Hepatocyte (in vitro differentiated cells): ENCODE results near the gene RNF41. TPM values are rescaled to one million over a fixed set of nuclear protein-coding genes. Genes with fewer than 3 reads are reported as not detected.

Source experiments
- DNase-seq: peaks from one replicate; pipeline ENCODE4 v3.0.0-alpha.2; 2016; ENCODE audit warnings: low spot score
- H2AFZ ChIP-seq: fragments of 200-600 bp; sonication (generic); 2 replicates; pipeline ENCODE4 v1.6.0; 2016; ENCODE audit warnings: antibody characterized with exemption, mild to moderate bottlenecking
- H3K27ac ChIP-seq: fragments of 200-600 bp; sonication (generic); 2 replicates; pipeline ENCODE4 v1.5.1; 2016; ENCODE audit warnings: mild to moderate bottlenecking
- H3K27me3 ChIP-seq: fragments of 200-600 bp; sonication (generic); 2 replicates; pipeline ENCODE4 v1.6.1; 2016
- H3K36me3 ChIP-seq: fragments of 200-600 bp; sonication (generic); replicated peaks from 2 replicates; pipeline ENCODE4 v1.5.1; 2016; ENCODE audit warnings: low read depth; ENCODE audit not compliant: insufficient read depth
- H3K4me1 ChIP-seq: fragments of 200-600 bp; sonication (generic); 2 replicates; pipeline ENCODE4 v1.5.1; 2016; ENCODE audit warnings: mild to moderate bottlenecking, moderate library complexity; ENCODE audit not compliant: insufficient read depth
- H3K4me2 ChIP-seq: fragments of 200-600 bp; sonication (generic); 2 replicates; pipeline ENCODE4 v1.6.0; 2016
- H3K4me3 ChIP-seq: fragments of 200-600 bp; sonication (generic); 2 replicates; pipeline ENCODE4 v1.5.1; 2016; ENCODE audit warnings: mild to moderate bottlenecking
- H3K79me2 ChIP-seq: fragments of 200-600 bp; sonication (generic); 2 replicates; pipeline ENCODE4 v1.6.0; 2017; ENCODE audit warnings: mild to moderate bottlenecking
- H3K9me2 ChIP-seq: fragments of 200-600 bp; sonication (generic); replicated peaks from 2 replicates; pipeline ENCODE4 v1.6.0; 2017; ENCODE audit warnings: mild to moderate bottlenecking; ENCODE audit not compliant: insufficient read depth
- H3K9me3 ChIP-seq: fragments of 200-600 bp; sonication (generic); 2 replicates; pipeline ENCODE4 v1.5.1; 2016; ENCODE audit warnings: low read depth, mild to moderate bottlenecking
- H4K20me1 ChIP-seq: fragments of 200-600 bp; sonication (generic); 2 replicates; pipeline ENCODE4 v1.6.0; 2016; ENCODE audit warnings: mild to moderate bottlenecking; ENCODE audit not compliant: insufficient read depth, poor library complexity, severe bottlenecking
- EZH2 ChIP-seq: fragments of 200-600 bp; sonication (generic); IDR thresholded peaks from 2 replicates; pipeline ENCODE4 v1.6.1; 2016; ENCODE audit warnings: antibody characterized with exemption, mild to moderate bottlenecking, borderline replicate concordance
- EZH2phosphoT487 ChIP-seq: fragments of 200-600 bp; sonication (generic); IDR thresholded peaks from one replicate; pipeline ENCODE4 v1.6.1; 2018; ENCODE audit warnings: antibody characterized with exemption, mild to moderate bottlenecking, low read depth, moderate library complexity; ENCODE audit not compliant: unreplicated experiment, severe bottlenecking
- WGBS: methylation state at CpG from one replicate; pipeline ENCODE4 v1.1.6; 2016; ENCODE audit warnings: low lambda C conversion rate; ENCODE audit errors: missing lambda C conversion rate; 5-methylcytosine and 5-hydroxymethylcytosine counted together
- polyA plus RNA-seq: library from polyadenylated mRNA; unstranded; fragments of >200 nt; fragmentation: Nextera tagmentation; extraction: Ambion mirVana; gene quantifications from 2 replicates; pipeline ENCODE4 v1.2.1, GENCODE V29; 2016
- total RNA-seq: library from RNA; depleted of rRNA; stranded (reverse); fragments of >200 nt; gene quantifications from 2 replicates; pipeline ENCODE4 v1.2.3, GENCODE V29; 2014
- TF ChIP-seq, protein P1 (sequence below): fragments of 200-600 bp; sonication (generic); IDR thresholded peaks from 2 replicates; pipeline ENCODE4 v1.5.1; 2016; ENCODE audit warnings: antibody characterized with exemption, mild to moderate bottlenecking; ENCODE audit not compliant: poor library complexity

The RNF41 gene
- total and polyA plus RNA-seq, 2 experiments from 2014 or later, result 22.5 to 47.6 TPM

DNA sequence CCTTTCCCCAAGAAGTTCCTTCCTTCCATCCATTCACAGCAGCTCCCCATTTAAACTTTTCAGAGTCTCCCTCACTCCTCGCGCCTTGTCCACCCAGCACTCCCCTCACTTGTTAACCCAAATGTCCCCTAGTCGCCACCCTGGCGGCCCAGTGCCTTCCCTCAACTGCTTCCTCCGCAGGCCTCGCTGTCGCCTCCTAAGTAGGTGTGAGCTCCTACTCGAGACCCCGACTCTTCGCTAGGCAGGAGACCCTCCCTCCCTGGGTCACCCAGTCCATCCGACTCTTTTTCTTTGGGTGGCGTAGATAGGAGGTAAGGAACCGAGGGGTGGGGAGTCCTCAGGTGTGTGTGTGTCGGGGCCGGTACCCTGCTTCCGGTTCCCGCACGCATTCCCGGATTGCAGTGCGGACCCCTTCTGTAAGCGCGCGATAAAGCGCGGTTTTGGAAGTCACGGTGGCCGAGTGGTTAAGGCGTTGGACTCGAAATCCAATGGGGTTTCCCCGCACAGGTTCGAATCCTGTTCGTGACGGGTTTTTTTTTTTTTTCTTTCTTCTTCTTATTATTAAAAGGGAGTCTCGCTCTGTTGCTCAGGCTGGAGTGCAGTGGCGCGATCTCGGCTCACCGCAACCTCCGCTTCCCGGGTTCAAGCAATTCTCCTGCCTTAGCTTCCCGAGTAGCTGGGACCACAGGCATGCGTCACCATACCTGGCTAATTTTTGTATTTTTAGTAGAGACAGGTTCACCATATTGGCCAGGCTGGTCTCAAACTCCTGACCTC, 31.6 kb downstream of the RNF41 start:
- 3% methylated on average over 42 of the region's 42 CpGs for WGBS
- Histone ChIP-seq H3K9me2 (no peaks in the 10 kb centered on the region), H3K79me2 (peaks cover 41% of the 10 kb centered on the region), H3K4me1 (peaks cover 7% of the 10 kb centered on the region), H2AFZ (peak overlapping the region; percentile 100), H3K4me2 (peak overlapping the region; percentile 96), H3K27ac (peak overlapping the region; percentile 99), H3K9me3 (no peaks in the 10 kb centered on the region), H3K4me3 (peak overlapping the region; percentile 99), H4K20me1 (peaks cover 8% of the 10 kb centered on the region), H3K27me3 (no peaks in the 10 kb centered on the region), H3K36me3 (no peaks in the 10 kb centered on the region)
- TF ChIP-seq, protein P1, sequence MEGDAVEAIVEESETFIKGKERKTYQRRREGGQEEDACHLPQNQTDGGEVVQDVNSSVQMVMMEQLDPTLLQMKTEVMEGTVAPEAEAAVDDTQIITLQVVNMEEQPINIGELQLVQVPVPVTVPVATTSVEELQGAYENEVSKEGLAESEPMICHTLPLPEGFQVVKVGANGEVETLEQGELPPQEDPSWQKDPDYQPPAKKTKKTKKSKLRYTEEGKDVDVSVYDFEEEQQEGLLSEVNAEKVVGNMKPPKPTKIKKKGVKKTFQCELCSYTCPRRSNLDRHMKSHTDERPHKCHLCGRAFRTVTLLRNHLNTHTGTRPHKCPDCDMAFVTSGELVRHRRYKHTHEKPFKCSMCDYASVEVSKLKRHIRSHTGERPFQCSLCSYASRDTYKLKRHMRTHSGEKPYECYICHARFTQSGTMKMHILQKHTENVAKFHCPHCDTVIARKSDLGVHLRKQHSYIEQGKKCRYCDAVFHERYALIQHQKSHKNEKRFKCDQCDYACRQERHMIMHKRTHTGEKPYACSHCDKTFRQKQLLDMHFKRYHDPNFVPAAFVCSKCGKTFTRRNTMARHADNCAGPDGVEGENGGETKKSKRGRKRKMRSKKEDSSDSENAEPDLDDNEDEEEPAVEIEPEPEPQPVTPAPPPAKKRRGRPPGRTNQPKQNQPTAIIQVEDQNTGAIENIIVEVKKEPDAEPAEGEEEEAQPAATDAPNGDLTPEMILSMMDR, result no peak
- TF ChIP-seq EZH2phosphoT487, result no peak
- no peak for TF ChIP-seq EZH2
- peak; percentile 92 for DNase-seq

DNA sequence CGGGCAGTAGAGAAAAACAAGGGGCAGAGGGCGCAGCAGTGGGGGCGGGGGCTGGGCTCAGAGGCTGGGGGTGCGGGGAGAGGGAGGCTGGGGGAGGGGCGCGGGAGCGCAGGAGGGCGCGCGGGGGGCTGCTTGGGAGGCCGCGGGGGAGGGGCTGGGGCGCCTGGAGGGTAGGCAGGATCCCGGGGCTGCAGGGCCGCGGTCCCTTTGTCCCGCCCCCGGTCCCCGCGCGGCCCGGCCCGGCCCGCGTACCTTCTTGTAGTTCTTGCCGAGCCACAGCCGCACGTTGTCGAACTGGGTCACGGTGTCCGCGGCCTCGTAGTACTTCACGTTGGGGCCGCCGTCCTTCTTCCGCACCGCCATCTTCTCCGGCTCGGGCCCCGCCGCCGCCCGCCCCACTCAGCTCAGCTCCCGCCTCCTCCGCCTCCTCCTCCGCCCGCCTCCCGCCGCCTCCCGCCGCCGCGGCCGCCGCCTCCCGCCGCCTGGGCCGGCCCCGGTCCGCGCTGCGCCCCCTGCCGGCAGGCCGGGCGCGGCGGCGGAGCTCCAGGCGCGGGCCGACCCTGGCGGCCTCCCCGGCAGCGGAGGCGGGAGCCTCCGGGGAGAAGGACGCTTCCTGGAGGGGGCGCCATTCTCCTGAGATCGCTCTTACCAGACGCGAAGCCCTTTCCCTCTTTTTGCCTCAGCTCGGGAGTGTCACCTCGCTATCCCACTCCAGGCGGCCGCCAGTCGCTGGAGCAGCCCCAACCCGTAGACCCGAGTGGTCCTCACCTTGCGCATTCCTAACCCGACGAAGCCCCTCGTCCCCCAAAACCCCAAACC, 32.4 kb downstream of the RNF41 start, which contains the start of gene SMARCC2:
Gene SMARCC2, minus strand, starts transcription at position 385 of the 819 bp plus-strand sequence. Its CDS starts 22 bp downstream, at position 363.
- H4K20me1 ChIP-seq, result peaks cover 8% of the 10 kb centered on the region

DNA sequence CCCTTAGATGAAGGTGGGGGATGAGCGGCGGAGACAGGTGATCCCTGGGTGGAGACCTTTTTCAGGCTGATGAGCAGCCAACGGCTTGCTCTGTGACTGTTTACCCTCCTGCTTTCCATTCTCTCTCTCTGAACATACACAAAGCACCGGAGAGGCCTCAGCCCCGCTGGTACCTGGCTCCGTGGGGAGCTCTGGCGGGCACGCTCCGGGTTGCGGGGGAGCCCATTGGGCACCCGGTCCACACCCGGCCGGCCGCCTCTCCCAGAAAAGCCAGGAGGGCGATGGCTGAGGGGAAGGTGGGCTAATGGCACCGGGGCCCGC, 33.0 kb downstream of the RNF41 start:
- H3K27me3 ChIP-seq, result no peaks in the 10 kb centered on the region
- peak overlapping the region; percentile 90 for H3K4me2 ChIP-seq
- peaks cover 8% of the 10 kb centered on the region for H4K20me1 ChIP-seq
- H3K9me2 ChIP-seq, result no peaks in the 10 kb centered on the region
- H3K79me2 ChIP-seq, result peaks cover 48% of the 10 kb centered on the region
- H2AFZ ChIP-seq, result peak overlapping the region; percentile 85
- no peak for DNase-seq
- H3K9me3 ChIP-seq, result no peaks in the 10 kb centered on the region
- peaks cover 7% of the 10 kb centered on the region for H3K4me1 ChIP-seq
- no peaks in the 10 kb centered on the region for H3K36me3 ChIP-seq
- 0% methylated on average over 13 of the region's 17 CpGs for WGBS
- peak overlapping the region; percentile 97 for H3K4me3 ChIP-seq
- H3K27ac ChIP-seq, result peak overlapping the region; percentile 94
- TF ChIP-seq EZH2 (no peak), EZH2phosphoT487 (no peak)
- TF ChIP-seq, protein P1, result no peak

More for the DNA sequence above, 32.4 kb downstream of the RNF41 start, which contains the start of gene SMARCC2:
- Histone ChIP-seq H3K36me3 (no peaks in the 10 kb centered on the region), H3K4me2 (peak within 1 kb of the TSS; percentile 96), H2AFZ (peak within 1 kb of the TSS; percentile 100), H3K27me3 (no peaks in the 10 kb centered on the region), H3K79me2 (peaks cover 48% of the 10 kb centered on the region), H3K9me3 (no peaks in the 10 kb centered on the region), H3K4me1 (peaks cover 7% of the 10 kb centered on the region), H3K27ac (peak within 1 kb of the TSS; percentile 99), H3K4me3 (peak within 1 kb of the TSS; percentile 99), H3K9me2 (no peaks in the 10 kb centered on the region)
- TF ChIP-seq, protein P1, result peak; percentile 72
- TF ChIP-seq EZH2phosphoT487, result no peak
- peak; percentile 97 for DNase-seq
- 2% methylated on average over 28 of the region's 93 CpGs for WGBS
